HepG2 (cell line): ENCODE measurements around the gene ZNF844.

ENCODE experiments used
- EZH2 ChIP-seq: conservative IDR thresholded peaks from 2 replicates; pipeline ENCODE4 v1.6.1; 2012; ENCODE audit warnings: mild to moderate bottlenecking, low read depth, low read length, moderate library complexity
- GABPA ChIP-seq, 2 experiments: IDR thresholded peaks; 2 replicates each; pipeline ENCODE4 v1.6.1; 2011 to 2016; ENCODE audit warnings: low read depth in 2 of 2, low read length in 1 of 2, missing biosample characterization in 1 of 2, missing genetic modification characterization in 1 of 2
- HES4 ChIP-seq: sonication (generic); formaldehyde crosslinking; IDR thresholded peaks from 2 replicates; pipeline ENCODE4 v1.9.0; 2021; ENCODE audit warnings: mild to moderate bottlenecking, missing genetic modification reagents, borderline replicate concordance
- ZNF749 ChIP-seq: sonication (generic); formaldehyde crosslinking; IDR thresholded peaks from 2 replicates; pipeline ENCODE4 v1.8.0; 2022; ENCODE audit warnings: mild to moderate bottlenecking, missing genetic modification reagents, moderate library complexity, borderline replicate concordance
- TF ChIP-seq, protein P1 (sequence below): sonication (generic); formaldehyde crosslinking; IDR thresholded peaks from 2 replicates; pipeline ENCODE4 v1.9.0; 2021; ENCODE audit warnings: missing genetic modification reagents, borderline replicate concordance
- TF ChIP-seq, protein P2 (sequence below): sonication (generic); formaldehyde crosslinking; IDR thresholded peaks from 2 replicates; pipeline ENCODE4 v1.5.0; 2020; ENCODE audit warnings: mild to moderate bottlenecking, missing genetic modification reagents, moderate library complexity
- TF ChIP-seq, protein P3 (sequence below): sonication (generic); formaldehyde crosslinking; IDR thresholded peaks from 2 replicates; pipeline ENCODE4 v1.4.0; 2020; ENCODE audit warnings: mild to moderate bottlenecking, missing genetic modification reagents
- TF ChIP-seq, protein P4 (sequence below): IDR thresholded peaks from 2 replicates; pipeline ENCODE4 v1.6.1; 2012; ENCODE audit warnings: inconsistent platforms

DNA sequence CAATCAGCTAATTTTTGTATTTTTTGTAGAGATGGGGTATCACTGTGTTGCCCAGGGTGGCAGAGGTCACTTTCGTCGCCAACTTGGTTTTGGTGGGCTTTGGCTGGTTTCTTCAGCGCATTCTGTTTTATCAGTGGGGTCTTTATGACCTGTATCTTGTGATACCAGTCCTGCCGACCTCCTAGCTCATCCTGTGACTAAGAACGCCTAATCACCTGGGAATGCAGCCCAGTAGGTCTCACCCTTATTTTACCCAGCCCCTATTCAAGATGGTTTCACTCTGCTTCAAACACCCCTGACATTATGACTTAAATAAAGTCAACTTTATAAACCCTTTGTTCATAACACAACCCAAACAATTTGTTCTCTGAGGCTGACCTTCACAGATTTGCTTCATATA, 8.7 kb upstream of the ZNF844 start:
- TF ChIP-seq, protein P1, sequence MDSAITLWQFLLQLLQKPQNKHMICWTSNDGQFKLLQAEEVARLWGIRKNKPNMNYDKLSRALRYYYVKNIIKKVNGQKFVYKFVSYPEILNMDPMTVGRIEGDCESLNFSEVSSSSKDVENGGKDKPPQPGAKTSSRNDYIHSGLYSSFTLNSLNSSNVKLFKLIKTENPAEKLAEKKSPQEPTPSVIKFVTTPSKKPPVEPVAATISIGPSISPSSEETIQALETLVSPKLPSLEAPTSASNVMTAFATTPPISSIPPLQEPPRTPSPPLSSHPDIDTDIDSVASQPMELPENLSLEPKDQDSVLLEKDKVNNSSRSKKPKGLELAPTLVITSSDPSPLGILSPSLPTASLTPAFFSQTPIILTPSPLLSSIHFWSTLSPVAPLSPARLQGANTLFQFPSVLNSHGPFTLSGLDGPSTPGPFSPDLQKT = no peak
- TF ChIP-seq, protein P2, sequence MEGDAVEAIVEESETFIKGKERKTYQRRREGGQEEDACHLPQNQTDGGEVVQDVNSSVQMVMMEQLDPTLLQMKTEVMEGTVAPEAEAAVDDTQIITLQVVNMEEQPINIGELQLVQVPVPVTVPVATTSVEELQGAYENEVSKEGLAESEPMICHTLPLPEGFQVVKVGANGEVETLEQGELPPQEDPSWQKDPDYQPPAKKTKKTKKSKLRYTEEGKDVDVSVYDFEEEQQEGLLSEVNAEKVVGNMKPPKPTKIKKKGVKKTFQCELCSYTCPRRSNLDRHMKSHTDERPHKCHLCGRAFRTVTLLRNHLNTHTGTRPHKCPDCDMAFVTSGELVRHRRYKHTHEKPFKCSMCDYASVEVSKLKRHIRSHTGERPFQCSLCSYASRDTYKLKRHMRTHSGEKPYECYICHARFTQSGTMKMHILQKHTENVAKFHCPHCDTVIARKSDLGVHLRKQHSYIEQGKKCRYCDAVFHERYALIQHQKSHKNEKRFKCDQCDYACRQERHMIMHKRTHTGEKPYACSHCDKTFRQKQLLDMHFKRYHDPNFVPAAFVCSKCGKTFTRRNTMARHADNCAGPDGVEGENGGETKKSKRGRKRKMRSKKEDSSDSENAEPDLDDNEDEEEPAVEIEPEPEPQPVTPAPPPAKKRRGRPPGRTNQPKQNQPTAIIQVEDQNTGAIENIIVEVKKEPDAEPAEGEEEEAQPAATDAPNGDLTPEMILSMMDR (CRISPR knock-in tag) = no peak
- TF ChIP-seq, protein P3, sequence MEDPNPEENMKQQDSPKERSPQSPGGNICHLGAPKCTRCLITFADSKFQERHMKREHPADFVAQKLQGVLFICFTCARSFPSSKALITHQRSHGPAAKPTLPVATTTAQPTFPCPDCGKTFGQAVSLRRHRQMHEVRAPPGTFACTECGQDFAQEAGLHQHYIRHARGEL = no peak
- TF ChIP-seq GABPA (IDR thresholded peaks at IDR 0.05; ENCODE audit: low read depth, low read length) (no peak), GABPA (CRISPR knock-in tag; IDR thresholded peaks at IDR 0.05; ENCODE audit: low read depth) (no peak), ZNF749 (CRISPR knock-in tag) (no peak), HES4 (CRISPR knock-in tag) (no peak), EZH2 (no peak)
- TF ChIP-seq, protein P4, sequence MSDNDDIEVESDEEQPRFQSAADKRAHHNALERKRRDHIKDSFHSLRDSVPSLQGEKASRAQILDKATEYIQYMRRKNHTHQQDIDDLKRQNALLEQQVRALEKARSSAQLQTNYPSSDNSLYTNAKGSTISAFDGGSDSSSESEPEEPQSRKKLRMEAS = no peak
